ENCODE results near the gene YJU2. TPM values are rescaled to one million over a fixed set of nuclear protein-coding genes. Genes with fewer than 3 reads are reported as not detected.
"Not testable (repeated sequence)": the region's sequence is repeated elsewhere in the genome, so short reads cannot be mapped to it uniquely, and the experiment has no call there.

YJU2 gene
- total RNA-seq, 1 donor from 2014 or later = 21.7 TPM

DNA sequence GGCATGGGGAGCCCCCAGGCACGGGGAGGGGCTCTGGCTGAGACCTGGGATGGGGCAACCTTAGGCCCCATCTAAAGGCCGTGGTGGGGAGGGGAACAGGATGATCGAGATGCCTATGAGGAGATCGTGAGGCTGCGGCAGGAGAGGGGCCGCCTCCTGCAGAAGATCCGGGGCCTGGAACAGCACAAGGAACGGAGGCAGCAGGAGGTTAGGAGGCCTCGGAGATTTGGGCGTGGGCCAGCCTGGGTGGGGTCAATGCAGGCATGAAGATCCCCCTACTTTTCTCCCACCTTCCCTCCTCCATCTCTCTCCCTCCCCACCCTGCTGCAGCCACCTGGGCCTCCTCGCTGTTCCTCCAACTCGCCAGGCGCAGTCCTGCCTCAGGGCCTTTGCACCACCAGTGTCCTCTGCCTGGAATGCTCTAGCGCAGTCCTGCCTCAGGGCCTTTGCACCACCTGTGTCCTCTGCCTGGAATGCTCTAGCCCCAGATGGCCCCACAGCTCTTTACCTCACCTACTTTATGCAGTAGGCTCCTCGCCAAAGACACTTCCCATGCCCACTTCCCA, 36.6 kb upstream of the YJU2 start:
- Mint-ChIP-seq H3K27me3 (ENCODE audit: unreplicated experiment) (peaks cover 13% of the 10 kb centered on the region), H3K9me3 (ENCODE audit: unreplicated experiment) (no peaks in the 10 kb centered on the region)
- TF ChIP-seq, protein P1, sequence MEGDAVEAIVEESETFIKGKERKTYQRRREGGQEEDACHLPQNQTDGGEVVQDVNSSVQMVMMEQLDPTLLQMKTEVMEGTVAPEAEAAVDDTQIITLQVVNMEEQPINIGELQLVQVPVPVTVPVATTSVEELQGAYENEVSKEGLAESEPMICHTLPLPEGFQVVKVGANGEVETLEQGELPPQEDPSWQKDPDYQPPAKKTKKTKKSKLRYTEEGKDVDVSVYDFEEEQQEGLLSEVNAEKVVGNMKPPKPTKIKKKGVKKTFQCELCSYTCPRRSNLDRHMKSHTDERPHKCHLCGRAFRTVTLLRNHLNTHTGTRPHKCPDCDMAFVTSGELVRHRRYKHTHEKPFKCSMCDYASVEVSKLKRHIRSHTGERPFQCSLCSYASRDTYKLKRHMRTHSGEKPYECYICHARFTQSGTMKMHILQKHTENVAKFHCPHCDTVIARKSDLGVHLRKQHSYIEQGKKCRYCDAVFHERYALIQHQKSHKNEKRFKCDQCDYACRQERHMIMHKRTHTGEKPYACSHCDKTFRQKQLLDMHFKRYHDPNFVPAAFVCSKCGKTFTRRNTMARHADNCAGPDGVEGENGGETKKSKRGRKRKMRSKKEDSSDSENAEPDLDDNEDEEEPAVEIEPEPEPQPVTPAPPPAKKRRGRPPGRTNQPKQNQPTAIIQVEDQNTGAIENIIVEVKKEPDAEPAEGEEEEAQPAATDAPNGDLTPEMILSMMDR (IDR thresholded peaks at IDR 0.05) = no peak

DNA sequence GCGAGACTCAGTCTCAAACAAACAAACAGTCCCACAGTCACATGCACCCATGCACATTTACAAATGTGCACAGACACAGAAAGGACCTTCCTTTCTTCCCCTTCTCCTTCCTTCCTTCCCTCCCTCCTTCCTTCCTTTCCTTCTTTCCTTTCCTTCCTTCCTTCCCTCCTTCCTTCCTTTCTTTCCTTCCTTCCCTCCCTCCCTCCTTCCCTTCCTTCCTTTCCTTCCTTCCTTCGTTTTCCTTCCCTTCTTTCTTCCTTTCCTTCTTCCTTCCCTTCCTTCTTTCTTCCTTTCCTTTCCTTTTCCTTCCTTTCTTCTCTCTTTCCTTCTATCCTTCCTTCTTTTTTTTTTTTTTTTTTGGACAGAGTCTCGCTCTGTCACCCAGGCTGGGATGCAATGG, 33.8 kb upstream of the YJU2 start:
- no peak for DNase-seq (ENCODE audit: extremely low spot score, unreplicated experiment)
- H3K9me3 Mint-ChIP-seq (ENCODE audit: unreplicated experiment) = no peaks in the 10 kb centered on the region
- no peaks in the 10 kb centered on the region for H3K36me3 Mint-ChIP-seq (ENCODE audit: unreplicated experiment)
- H3K27ac Mint-ChIP-seq (ENCODE audit: unreplicated experiment) = no peak overlapping the region
- TF ChIP-seq, protein P1 (IDR thresholded peaks at IDR 0.05) = no peak
- H3K27me3 Mint-ChIP-seq (ENCODE audit: unreplicated experiment) = peaks cover 13% of the 10 kb centered on the region
- no peak overlapping the region for H3K4me3 Mint-ChIP-seq (ENCODE audit: unreplicated experiment)
- H3K4me1 Mint-ChIP-seq (ENCODE audit: unreplicated experiment) = no peaks in the 10 kb centered on the region

More for the DNA sequence above, 36.6 kb upstream of the YJU2 start:
- Mint-ChIP-seq H3K4me1 (ENCODE audit: unreplicated experiment) (no peaks in the 10 kb centered on the region), H3K27ac (ENCODE audit: unreplicated experiment) (no peak overlapping the region), H3K36me3 (ENCODE audit: unreplicated experiment) (no peaks in the 10 kb centered on the region), H3K4me3 (ENCODE audit: unreplicated experiment) (no peak overlapping the region)
- DNase-seq (ENCODE audit: extremely low spot score, unreplicated experiment) = no peak

DNA sequence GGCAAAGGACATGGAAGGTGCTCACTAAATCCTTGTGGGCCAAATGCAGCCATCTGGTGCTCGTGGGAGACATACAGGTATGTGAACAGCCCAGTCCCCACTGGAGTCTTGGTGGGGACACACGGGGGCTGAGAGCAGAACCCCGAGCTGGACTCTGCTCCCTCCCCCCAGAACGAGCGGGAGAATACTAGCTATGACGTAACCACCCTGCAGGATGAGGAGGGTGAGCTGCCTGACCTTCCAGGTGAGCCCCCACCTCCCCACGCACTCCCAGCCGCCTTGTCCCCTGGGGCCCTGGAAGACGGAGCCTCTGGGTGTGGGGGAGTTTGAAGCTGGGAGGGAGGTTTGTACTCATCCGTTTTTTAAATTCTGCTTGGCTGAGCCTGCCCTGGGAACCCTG, 31.1 kb upstream of the YJU2 start:
- Mint-ChIP-seq H3K27ac (ENCODE audit: unreplicated experiment) (no peak overlapping the region), H3K9me3 (ENCODE audit: unreplicated experiment) (no peaks in the 10 kb centered on the region), H3K4me1 (ENCODE audit: unreplicated experiment) (peaks cover 3% of the 10 kb centered on the region), H3K36me3 (ENCODE audit: unreplicated experiment) (no peaks in the 10 kb centered on the region), H3K4me3 (ENCODE audit: unreplicated experiment) (no peak overlapping the region), H3K27me3 (ENCODE audit: unreplicated experiment) (peaks cover 13% of the 10 kb centered on the region)
- DNase-seq (ENCODE audit: extremely low spot score, unreplicated experiment) = no peak
- TF ChIP-seq, protein P1 (IDR thresholded peaks at IDR 0.05) = no peak

DNA sequence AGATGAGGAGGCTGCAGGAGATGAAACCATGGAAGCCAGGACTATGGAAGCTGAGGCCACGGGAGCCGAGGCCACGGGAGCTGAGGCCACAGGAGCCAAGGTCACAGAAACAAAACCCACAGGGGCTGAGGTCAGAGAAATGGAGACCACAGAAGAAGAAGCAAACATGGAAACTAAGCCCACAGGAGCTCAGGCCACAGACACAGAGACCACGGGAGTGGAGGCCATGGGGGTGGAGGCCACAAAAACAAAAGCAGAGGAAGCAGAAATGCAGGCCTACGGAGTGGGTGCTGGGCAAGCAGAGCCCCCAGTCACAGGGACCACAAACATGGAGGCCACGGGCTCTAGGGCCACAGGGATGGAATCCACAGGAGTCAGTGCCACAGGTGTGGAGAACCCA, 30.0 kb upstream of the YJU2 start:
- Mint-ChIP-seq H3K4me1 (ENCODE audit: unreplicated experiment) (peaks cover 4% of the 10 kb centered on the region), H3K9me3 (ENCODE audit: unreplicated experiment) (no peaks in the 10 kb centered on the region)
- TF ChIP-seq, protein P1 (IDR thresholded peaks at IDR 0.05) = no peak

DNA sequence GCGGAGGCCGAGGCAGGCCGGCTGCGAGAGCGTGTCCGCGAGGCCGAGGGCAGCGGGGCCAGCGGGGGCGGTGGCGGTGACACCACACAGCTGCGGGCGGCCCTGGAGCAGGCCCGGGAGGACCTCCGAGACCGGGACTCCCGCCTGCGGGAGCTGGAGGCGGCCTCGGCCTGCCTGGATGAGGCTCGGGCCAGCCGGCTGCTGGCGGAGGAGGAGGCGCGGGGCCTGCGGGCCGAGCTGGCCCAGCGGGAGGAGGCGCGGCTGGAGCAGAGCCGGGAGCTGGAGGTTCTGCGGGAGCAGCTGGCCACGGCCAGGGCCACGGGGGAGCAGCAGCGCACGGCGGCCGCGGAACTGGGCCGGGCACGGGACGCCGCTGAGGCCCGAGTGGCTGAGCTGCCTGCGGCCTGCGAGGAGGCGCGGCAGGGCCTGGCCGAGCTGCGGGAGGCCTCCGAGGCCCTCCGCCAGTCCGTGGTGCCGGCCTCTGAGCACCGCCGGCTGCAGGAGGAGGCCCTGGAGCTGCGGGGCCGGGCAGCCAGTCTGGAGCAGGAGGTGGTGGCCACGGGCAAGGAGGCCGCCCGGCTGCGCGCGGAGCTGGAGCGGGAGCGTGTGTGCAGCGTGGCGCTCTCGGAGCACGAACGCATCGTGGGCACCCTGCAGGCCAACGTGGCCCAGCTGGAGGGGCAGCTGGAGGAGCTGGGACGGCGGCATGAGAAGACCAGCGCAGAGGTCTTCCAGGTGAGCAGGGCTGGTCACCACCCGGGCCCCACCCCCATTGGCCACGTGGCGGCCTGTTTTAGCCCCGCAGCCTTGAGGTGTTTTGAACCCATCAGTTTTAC, 29.2 kb upstream of the YJU2 start:
- TF ChIP-seq, protein P1 (IDR thresholded peaks at IDR 0.05) = no peak
- no peaks in the 10 kb centered on the region for H3K9me3 Mint-ChIP-seq (ENCODE audit: unreplicated experiment)
- peaks cover 7% of the 10 kb centered on the region for H3K27me3 Mint-ChIP-seq (ENCODE audit: unreplicated experiment)
- peaks cover 4% of the 10 kb centered on the region for H3K4me1 Mint-ChIP-seq (ENCODE audit: unreplicated experiment)
- DNase-seq (ENCODE audit: extremely low spot score, unreplicated experiment) = no peak
- H3K4me3 Mint-ChIP-seq (ENCODE audit: unreplicated experiment) = no peak overlapping the region
- no peaks in the 10 kb centered on the region for H3K36me3 Mint-ChIP-seq (ENCODE audit: unreplicated experiment)
- no peak overlapping the region for H3K27ac Mint-ChIP-seq (ENCODE audit: unreplicated experiment)

More for the DNA sequence above, 30.0 kb upstream of the YJU2 start:
- DNase-seq (ENCODE audit: extremely low spot score, unreplicated experiment) = no peak
- Mint-ChIP-seq H3K4me3 (ENCODE audit: unreplicated experiment) (no peak overlapping the region), H3K27me3 (ENCODE audit: unreplicated experiment) (peaks cover 13% of the 10 kb centered on the region), H3K36me3 (ENCODE audit: unreplicated experiment) (no peaks in the 10 kb centered on the region), H3K27ac (ENCODE audit: unreplicated experiment) (no peak overlapping the region)

DNA sequence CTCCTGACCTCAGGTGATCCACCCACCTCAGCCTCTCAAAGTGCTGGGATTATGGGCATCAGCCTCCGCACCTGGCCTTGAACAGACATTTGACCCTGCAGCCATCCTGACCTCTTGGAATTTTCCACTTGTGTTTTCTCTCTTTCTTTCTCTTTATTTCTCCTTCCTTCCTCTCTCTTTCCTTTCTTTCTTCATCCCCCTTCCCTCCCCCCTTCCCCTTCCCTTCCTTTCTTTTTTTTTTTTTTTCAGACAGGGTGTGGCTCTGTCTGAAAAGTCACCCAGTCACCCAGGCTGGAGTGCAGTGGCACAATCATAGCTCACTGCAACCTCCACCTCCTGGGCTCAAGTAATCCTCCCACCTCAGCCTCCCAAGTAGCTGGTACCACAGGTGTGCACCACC, 28.4 kb upstream of the YJU2 start:
- H3K4me3 Mint-ChIP-seq (ENCODE audit: unreplicated experiment) = not testable (repeated sequence)

More for the DNA sequence above, 28.4 kb upstream of the YJU2 start:
- H3K27me3 Mint-ChIP-seq (ENCODE audit: unreplicated experiment); DNase-seq (ENCODE audit: extremely low spot score, unreplicated experiment); H3K9me3 Mint-ChIP-seq (ENCODE audit: unreplicated experiment); H3K4me1 Mint-ChIP-seq (ENCODE audit: unreplicated experiment); H3K27ac Mint-ChIP-seq (ENCODE audit: unreplicated experiment); H3K36me3 Mint-ChIP-seq (ENCODE audit: unreplicated experiment): not testable (repeated sequence)
